ENCODE measurements around the gene CCDC200. TPM values are rescaled to one million over a fixed set of nuclear protein-coding genes. Genes with fewer than 3 reads are reported as not detected.

The CCDC200 gene
- total RNA-seq, result not detected in 2 replicates

GRCh38 chr17:43228020-43228782 is at the start of gene CCDC200:
TSS of gene CCDC200 (minus strand) at chr17:43228623. CDS start at chr17:43228554, 69 bp downstream.

GRCh38 chr17:43233877-43234276 is 5.5 kb upstream of the CCDC200 start, which contains the start of gene RNU2-1:
TSS of gene RNU2-1 (minus strand) at chr17:43233977.

GRCh38 chr17:43211480-43212402 is 16.7 kb downstream of the CCDC200 start, which contains the start of gene TMEM106A:
TSS of gene TMEM106A (plus strand) at chr17:43211875. CDS start at chr17:43213042, 1,167 bp downstream.

Other genes starting within 250 kb of the CCDC200 start
- gene PTGES3L, start 248.5 kb downstream of the CCDC200 start, total RNA-seq, result 1.2 TPM in 1 of 2 replicates, not detected in the other
- gene RUNDC1, start 248.1 kb downstream of the CCDC200 start, total RNA-seq, result 6.8 and 9.6 TPM in 2 replicates
- 1,021 and 1,034 TPM in 2 replicates for gene RPL27, start 230.2 kb downstream of the CCDC200 start, total RNA-seq
- 43.1 and 51.9 TPM in 2 replicates for gene IFI35, start 221.8 kb downstream of the CCDC200 start, total RNA-seq
- gene VAT1, start 206.2 kb downstream of the CCDC200 start, total RNA-seq, result 376 and 655 TPM in 2 replicates
- gene RND2, start 203.4 kb downstream of the CCDC200 start, total RNA-seq, result 0.29 and 0.66 TPM in 2 replicates
- gene BRCA1, start 103.3 kb downstream of the CCDC200 start, total RNA-seq, result 7.3 and 28.9 TPM in 2 replicates
- gene NBR1, start 57.4 kb downstream of the CCDC200 start, total RNA-seq, result 113 and 123 TPM in 2 replicates
- 4.6 and 5.4 TPM in 2 replicates for gene TMEM106A, start 16.7 kb downstream of the CCDC200 start, total RNA-seq
- not detected in 2 replicates for gene RNU2-1, start 5.4 kb upstream of the CCDC200 start, total RNA-seq
- gene ARL4D, start 170.4 kb upstream of the CCDC200 start, total RNA-seq, result 19.6 and 27.0 TPM in 2 replicates